GM12892 (cell line): ENCODE results near the gene TMSB4X.

Source experiments
- POLR2A ChIP-seq: IDR thresholded peaks from 2 replicates; pipeline ENCODE4 v1.6.1; 2011; ENCODE audit warnings: low read depth, low read length, control low read depth
- POLR2AphosphoS5 ChIP-seq: IDR thresholded peaks from 2 replicates; pipeline ENCODE4 v1.6.1; 2011; ENCODE audit warnings: low read depth, low read length, control low read depth
- TAF1 ChIP-seq: IDR thresholded peaks from 2 replicates; pipeline ENCODE4 v1.6.1; 2011; ENCODE audit warnings: low read depth, mild to moderate bottlenecking, control low read depth, low read length, borderline replicate concordance

- TF ChIP-seq POLR2AphosphoS5 (no peak), TAF1 (no peak), POLR2A (no peak)
Measured at GRCh38 chrX:12946406-12946805, 28.5 kb upstream of the TMSB4X start.
